HepG2 (cell line): Measurements from ENCODE around the gene MAP7D3. TPM values are rescaled to one million over a fixed set of nuclear protein-coding genes. Genes with fewer than 3 reads are reported as not detected.

Experiments
- ATAC-seq: fragments of 200-7000 bp; cut with Tn5 transposase; 3 replicates; pipeline ENCODE4 v1.9.1; 2020; ENCODE audit warnings: mild to moderate bottlenecking, moderate library complexity
- BruUV-seq: library from RNA; stranded (reverse); fragments of 400-500 nt; replicated peaks from 2 replicates; lab custom pipeline; 2021; lab: Mats Ljungman, UMichigan
- CTCF ChIA-PET: fragments of 300-600 bp; formaldehyde crosslinking; extraction: SDS; loops from one replicate; lab custom pipeline; 2021; ENCODE audit warnings: low total read pairs, inconsistent platforms, low intra/inter-chr PET ratio; lab: Yijun Ruan, JAX
- POLR2A ChIA-PET: fragments of 350-600 bp; sonication (Branson Sonifier 250); formaldehyde crosslinking; loops from one replicate; lab custom pipeline; 2020; ENCODE audit warnings: antibody characterized with exemption, inconsistent platforms; lab: Yijun Ruan, JAX
- DNase-seq: peaks from one replicate; pipeline ENCODE4 v3.0.0-alpha.2; 2015; ENCODE audit warnings: low spot score
- FAIRE-seq: peaks from 3 replicates; lab custom pipeline; 2011; peaks lifted over from hg19 to GRCh38; lab: Jason Lieb, UNC
- H2AFZ ChIP-seq: one replicate; pipeline ENCODE4 v1.6.1; 2011; ENCODE audit warnings: low read length, inconsistent platforms
- H3K27ac ChIP-seq: fragments of 300-600 bp; 3 replicates; pipeline ENCODE4 v1.8.0; 2011; ENCODE audit warnings: mixed run types, mild to moderate bottlenecking, mixed read lengths, low read length, inconsistent platforms; ENCODE audit not compliant: insufficient read depth; ENCODE audit errors: extremely low read length
- H3K27me3 ChIP-seq, 2 experiments: fragments of 200-600 bp in 1 of 2; 2 replicates in 1 of 2; 3 replicates in 1 of 2; pipeline versions ENCODE4 v1.6.0 to v1.8.0; 2011; ENCODE audit warnings: low read length in 2 of 2, mild to moderate bottlenecking in 2 of 2, moderate library complexity in 2 of 2, inconsistent platforms in 1 of 2; ENCODE audit not compliant: insufficient read depth in 2 of 2, control insufficient read depth in 1 of 2
- H3K36me3 ChIP-seq, 2 experiments: fragments of 200-600 bp in 1 of 2; replicated peaks in 1 of 2; 2 replicates in 1 of 2; 3 replicates in 1 of 2; pipeline versions ENCODE4 v1.5.1 to v1.8.0; 2011; ENCODE audit warnings: low read length in 2 of 2, inconsistent platforms in 1 of 2; ENCODE audit not compliant: insufficient read depth in 2 of 2, control insufficient read depth in 1 of 2
- H3K4me1 ChIP-seq: 2 replicates; pipeline ENCODE4 v1.5.1; 2012; ENCODE audit warnings: low read length, inconsistent platforms; ENCODE audit not compliant: insufficient read depth
- H3K4me2 ChIP-seq: 2 replicates; pipeline ENCODE4 v1.6.0; 2011; ENCODE audit warnings: low read depth, low read length, inconsistent platforms
- H3K4me3 ChIP-seq, 3 experiments: fragments of 200-600 bp in 1 of 3; sonication (generic), shearing (Covaris generic) in 1 of 3; replicated peaks in 1 of 3; 2 replicates each; pipeline ENCODE4 v1.5.1; 2011 to 2016; ENCODE audit warnings: low read length in 3 of 3, inconsistent platforms in 2 of 3, low read depth in 2 of 3, mild to moderate bottlenecking in 2 of 3, control low read depth in 1 of 3, mixed read lengths in 1 of 3; ENCODE audit not compliant: insufficient read depth in 1 of 3
- H3K79me2 ChIP-seq: one replicate; pipeline ENCODE4 v1.6.1; 2011; ENCODE audit warnings: low read length, inconsistent platforms; ENCODE audit not compliant: insufficient read depth
- H3K9ac ChIP-seq: 2 replicates; pipeline ENCODE4 v1.6.0; 2011; ENCODE audit warnings: mild to moderate bottlenecking, low read depth, low read length, inconsistent platforms; ENCODE audit not compliant: insufficient read depth
- H3K9me3 ChIP-seq: 2 replicates; pipeline ENCODE4 v1.5.1; 2012; ENCODE audit warnings: mild to moderate bottlenecking, low read length
- H4K20me1 ChIP-seq: 2 replicates; pipeline ENCODE4 v1.6.0; 2011; ENCODE audit warnings: inconsistent platforms, mild to moderate bottlenecking, low read length, moderate library complexity; ENCODE audit not compliant: insufficient read depth
- ARHGAP35 ChIP-seq: sonication (generic); formaldehyde crosslinking; IDR thresholded peaks from 2 replicates; pipeline ENCODE4 v1.9.0; 2022; ENCODE audit warnings: mild to moderate bottlenecking, inconsistent platforms, moderate library complexity, missing genetic modification reagents, borderline replicate concordance
- GATAD1 ChIP-seq: IDR thresholded peaks from 2 replicates; pipeline ENCODE4 v1.6.1; 2016; ENCODE audit warnings: missing genetic modification reagents, missing compliant biosample characterization
- GLI4 ChIP-seq: sonication (generic); formaldehyde crosslinking; IDR thresholded peaks from 2 replicates; pipeline ENCODE4 v1.5.1; 2020; ENCODE audit warnings: missing genetic modification reagents, mild to moderate bottlenecking, moderate library complexity, borderline replicate concordance
- IKZF1 ChIP-seq: fragments of 450-650 bp; IDR thresholded peaks from 2 replicates; pipeline ENCODE4 v1.7.1; 2016
- SIN3A ChIP-seq: IDR thresholded peaks from 2 replicates; pipeline ENCODE4 v1.6.1; 2011; ENCODE audit warnings: low read depth, mild to moderate bottlenecking, control low read depth, low read length, borderline replicate concordance
- SP1 ChIP-seq, 2 experiments: fragments of 450-650 bp in 1 of 2; sonication (generic) in 1 of 2; formaldehyde crosslinking in 1 of 2; IDR thresholded peaks; 2 replicates each; pipeline versions ENCODE4 v1.4.0 to v1.6.1; 2016 to 2020; ENCODE audit warnings: missing genetic modification reagents in 1 of 2
- TCF7L2 ChIP-seq: IDR thresholded peaks from 2 replicates; pipeline ENCODE4 v1.6.1; 2011; ENCODE audit warnings: mild to moderate bottlenecking, low read depth, low read length, moderate library complexity
- ZBTB2 ChIP-seq: sonication (generic); formaldehyde crosslinking; IDR thresholded peaks from 2 replicates; pipeline ENCODE4 v1.8.0; 2022; ENCODE audit warnings: low read depth, missing genetic modification reagents
- ZNF335 ChIP-seq: sonication (generic); formaldehyde crosslinking; IDR thresholded peaks from 2 replicates; pipeline ENCODE4 v1.4.0; 2020; ENCODE audit warnings: missing genetic modification reagents
- ZNF510 ChIP-seq: sonication (generic); formaldehyde crosslinking; IDR thresholded peaks from 2 replicates; pipeline ENCODE4 v1.4.0; 2020; ENCODE audit warnings: low read depth, mild to moderate bottlenecking, missing genetic modification reagents
- ZNF513 ChIP-seq: sonication (generic); formaldehyde crosslinking; conservative IDR thresholded peaks from 2 replicates; pipeline ENCODE4 v1.5.0; 2020; ENCODE audit warnings: missing genetic modification reagents
- ZNF772 ChIP-seq: sonication (generic); formaldehyde crosslinking; IDR thresholded peaks from 2 replicates; pipeline ENCODE4 v1.5.0; 2020; ENCODE audit warnings: mild to moderate bottlenecking, missing genetic modification reagents
- ZNF839 ChIP-seq: sonication (generic); formaldehyde crosslinking; IDR thresholded peaks from 2 replicates; pipeline ENCODE4 v1.4.0; 2020; ENCODE audit warnings: missing genetic modification reagents, mild to moderate bottlenecking, borderline replicate concordance
- WGBS: methylation state at CpG from one replicate; pipeline ENCODE4 v1.1.6; 2017; ENCODE audit warnings: low lambda C conversion rate; 5-methylcytosine and 5-hydroxymethylcytosine counted together
- in situ Hi-C: cut with HindIII; loops from 2 replicates; pipeline ENCODE4 v1.10.0; 2017; ENCODE audit warnings: low pct_unique_long_range_greater_than_20kb; ENCODE audit not compliant: extremely low pct_ligation_motif_present
- intact Hi-C: fragments of 100-400 bp; cut with micrococcal nuclease; formaldehyde crosslinking; loops from one replicate; pipeline ENCODE4 v1.10.0; 2022; ENCODE audit not compliant: unreplicated experiment
- polyA plus RNA-seq, 8 experiments: library from polyadenylated mRNA; depleted of rRNA in 3 of 8; stranded (reverse) in 7 of 8; unstranded in 1 of 8; fragments of >200 nt; fragmentation: Illumina TruSeq in 4 of 8; extraction: Trizol in 4 of 8; gene quantifications; 2 replicates each; pipeline versions ENCODE4 v1.2.1 to v1.2.3, GENCODE V29; 2011 to 2016; ENCODE audit warnings: low read depth in 4 of 8, missing spikeins in 1 of 8, mixed read lengths in 1 of 8; ENCODE audit not compliant: insufficient read depth in 1 of 8
- total RNA-seq, 5 experiments: library from RNA; depleted of rRNA; stranded (reverse); fragments of >200 nt; fragmentation: Illumina TruSeq; extraction: Trizol; gene quantifications; 2 replicates each; pipeline ENCODE4 v1.2.3, GENCODE V29; 2016; ENCODE audit warnings: low read depth in 1 of 5
- TF ChIP-seq, protein P1 (sequence below): sonication (generic); formaldehyde crosslinking; IDR thresholded peaks from 2 replicates; pipeline ENCODE4 v1.5.0; 2020; ENCODE audit warnings: mild to moderate bottlenecking, missing genetic modification reagents, borderline replicate concordance
- TF ChIP-seq, protein P2 (sequence below): sonication (generic); formaldehyde crosslinking; IDR thresholded peaks from 2 replicates; pipeline ENCODE4 v1.5.1; 2020; ENCODE audit warnings: mild to moderate bottlenecking, missing genetic modification reagents, moderate library complexity

Gene MAP7D3
- total and polyA plus RNA-seq, 2 of the 13 experiments (the other 11 are each of a cell fraction or from before 2014, with no cell fraction given) = not detected

DNA sequence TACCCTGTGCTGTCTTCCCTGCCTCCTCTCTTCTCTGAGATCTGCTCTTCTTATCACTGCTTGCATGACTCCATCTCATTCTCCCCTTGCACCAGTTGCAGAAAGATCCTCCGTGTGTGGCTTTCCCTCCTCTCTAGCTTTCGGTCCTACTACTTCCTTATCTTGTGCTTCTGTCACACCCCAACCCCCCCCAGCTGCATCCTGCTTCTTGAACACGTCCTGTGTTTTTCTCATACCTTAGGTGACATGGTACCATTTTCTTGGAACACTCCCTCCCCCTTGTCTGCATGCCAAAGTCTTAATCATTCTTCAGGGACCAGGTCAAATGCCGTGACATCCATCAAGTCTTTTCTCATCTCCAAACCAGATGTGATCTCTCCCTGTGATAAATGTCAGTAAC is 57.4 kb downstream of the MAP7D3 start (continued):
- TF ChIP-seq ZNF513 (CRISPR knock-in tag) (no peak), ZBTB2 (CRISPR knock-in tag) (no peak), IKZF1 (no peak)

DNA sequence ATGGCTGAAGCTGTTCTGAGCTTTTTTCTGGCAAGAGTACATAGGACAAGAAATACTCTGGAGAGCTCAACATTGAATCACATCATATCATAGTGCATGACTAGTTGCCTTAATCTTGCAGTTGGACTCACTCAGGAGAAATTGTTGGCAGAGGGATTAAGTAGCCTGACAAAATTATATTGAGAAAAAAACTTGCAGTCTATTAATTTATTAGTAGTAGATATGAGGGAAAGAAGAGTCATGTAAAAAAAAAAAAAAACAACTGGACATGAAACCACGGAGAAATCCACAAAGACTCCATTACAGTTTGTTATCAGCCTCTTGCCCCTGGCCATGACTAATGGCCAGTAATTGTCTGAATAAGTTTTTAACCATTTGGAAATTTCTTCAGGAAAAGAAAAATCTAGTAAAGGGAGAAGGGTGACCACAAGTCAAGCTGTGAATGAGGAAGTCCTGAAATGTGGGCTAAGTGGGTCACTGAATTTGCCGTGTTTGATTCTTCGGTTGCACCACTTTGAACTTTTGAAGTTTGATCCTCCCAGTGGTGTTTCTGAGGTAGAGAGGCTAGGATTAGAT is 58.3 kb downstream of the MAP7D3 start:
- WGBS = 0% methylated on average over 3 of the region's 3 CpGs
- no peak overlapping the region for H3K9ac ChIP-seq
- ATAC-seq (no peak), DNase-seq (no peak), FAIRE-seq (no peak)
- H3K9me3 ChIP-seq = no peaks in the 10 kb centered on the region
- H3K27ac ChIP-seq = no peak overlapping the region
- no peaks in the 10 kb centered on the region for H3K27me3 ChIP-seq
- H3K4me1 ChIP-seq = no peaks in the 10 kb centered on the region
- POLR2A ChIA-PET = no interaction called here
- in situ Hi-C loops = no loop called here
- no peaks in the 10 kb centered on the region for H4K20me1 ChIP-seq
- no peaks in the 10 kb centered on the region for H3K36me3 ChIP-seq
- H3K4me2 ChIP-seq = no peak overlapping the region
- H3K4me3 ChIP-seq = no peak overlapping the region
- no TSS peak for BruUV-seq
- intact Hi-C loops = no loop called here
- H2AFZ ChIP-seq = no peak overlapping the region
- no peaks in the 10 kb centered on the region for H3K79me2 ChIP-seq
- CTCF ChIA-PET = no interaction called here
- TF ChIP-seq ZNF335 = no peak
- TF ChIP-seq SIN3A = no peak
- TF ChIP-seq SP1 (IDR thresholded peaks at IDR 0.05) = no peak
- no peak for TF ChIP-seq SP1 (CRISPR knock-in tag; IDR thresholded peaks at IDR 0.05)
- TF ChIP-seq GATAD1 (CRISPR knock-in tag) = no peak
- no peak for TF ChIP-seq ZNF510
- TF ChIP-seq ZNF839 (CRISPR knock-in tag) = no peak
- TF ChIP-seq, protein P1, sequence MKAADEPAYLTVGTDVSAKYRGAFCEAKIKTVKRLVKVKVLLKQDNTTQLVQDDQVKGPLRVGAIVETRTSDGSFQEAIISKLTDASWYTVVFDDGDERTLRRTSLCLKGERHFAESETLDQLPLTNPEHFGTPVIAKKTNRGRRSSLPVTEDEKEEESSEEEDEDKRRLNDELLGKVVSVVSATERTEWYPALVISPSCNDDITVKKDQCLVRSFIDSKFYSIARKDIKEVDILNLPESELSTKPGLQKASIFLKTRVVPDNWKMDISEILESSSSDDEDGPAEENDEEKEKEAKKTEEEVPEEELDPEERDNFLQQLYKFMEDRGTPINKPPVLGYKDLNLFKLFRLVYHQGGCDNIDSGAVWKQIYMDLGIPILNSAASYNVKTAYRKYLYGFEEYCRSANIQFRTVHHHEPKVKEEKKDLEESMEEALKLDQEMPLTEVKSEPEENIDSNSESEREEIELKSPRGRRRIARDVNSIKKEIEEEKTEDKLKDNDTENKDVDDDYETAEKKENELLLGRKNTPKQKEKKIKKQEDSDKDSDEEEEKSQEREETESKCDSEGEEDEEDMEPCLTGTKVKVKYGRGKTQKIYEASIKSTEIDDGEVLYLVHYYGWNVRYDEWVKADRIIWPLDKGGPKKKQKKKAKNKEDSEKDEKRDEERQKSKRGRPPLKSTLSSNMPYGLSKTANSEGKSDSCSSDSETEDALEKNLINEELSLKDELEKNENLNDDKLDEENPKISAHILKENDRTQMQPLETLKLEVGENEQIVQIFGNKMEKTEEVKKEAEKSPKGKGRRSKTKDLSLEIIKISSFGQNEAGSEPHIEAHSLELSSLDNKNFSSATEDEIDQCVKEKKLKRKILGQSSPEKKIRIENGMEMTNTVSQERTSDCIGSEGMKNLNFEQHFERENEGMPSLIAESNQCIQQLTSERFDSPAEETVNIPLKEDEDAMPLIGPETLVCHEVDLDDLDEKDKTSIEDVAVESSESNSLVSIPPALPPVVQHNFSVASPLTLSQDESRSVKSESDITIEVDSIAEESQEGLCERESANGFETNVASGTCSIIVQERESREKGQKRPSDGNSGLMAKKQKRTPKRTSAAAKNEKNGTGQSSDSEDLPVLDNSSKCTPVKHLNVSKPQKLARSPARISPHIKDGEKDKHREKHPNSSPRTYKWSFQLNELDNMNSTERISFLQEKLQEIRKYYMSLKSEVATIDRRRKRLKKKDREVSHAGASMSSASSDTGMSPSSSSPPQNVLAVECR (CRISPR knock-in tag) = no peak
- TF ChIP-seq, protein P2, sequence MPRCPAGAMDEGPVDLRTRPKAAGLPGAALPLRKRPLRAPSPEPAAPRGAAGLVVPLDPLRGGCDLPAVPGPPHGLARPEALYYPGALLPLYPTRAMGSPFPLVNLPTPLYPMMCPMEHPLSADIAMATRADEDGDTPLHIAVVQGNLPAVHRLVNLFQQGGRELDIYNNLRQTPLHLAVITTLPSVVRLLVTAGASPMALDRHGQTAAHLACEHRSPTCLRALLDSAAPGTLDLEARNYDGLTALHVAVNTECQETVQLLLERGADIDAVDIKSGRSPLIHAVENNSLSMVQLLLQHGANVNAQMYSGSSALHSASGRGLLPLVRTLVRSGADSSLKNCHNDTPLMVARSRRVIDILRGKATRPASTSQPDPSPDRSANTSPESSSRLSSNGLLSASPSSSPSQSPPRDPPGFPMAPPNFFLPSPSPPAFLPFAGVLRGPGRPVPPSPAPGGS (CRISPR knock-in tag) = no peak
- TF ChIP-seq ARHGAP35 (CRISPR knock-in tag) = no peak
- no peak for TF ChIP-seq ZNF772 (CRISPR knock-in tag)
- TF ChIP-seq GLI4 (CRISPR knock-in tag) = no peak
- TF ChIP-seq TCF7L2 = no peak
